ENCODE data around the gene JOSD2. TPM values are rescaled to one million over a fixed set of nuclear protein-coding genes. Genes with fewer than 3 reads are reported as not detected.

Gene JOSD2
- total and polyA plus RNA-seq, 9 of the 15 experiments (the other 6 are each of a cell fraction or from before 2014, with no cell fraction given) = 0.06 to 14.4 (median 3.1) TPM

DNA sequence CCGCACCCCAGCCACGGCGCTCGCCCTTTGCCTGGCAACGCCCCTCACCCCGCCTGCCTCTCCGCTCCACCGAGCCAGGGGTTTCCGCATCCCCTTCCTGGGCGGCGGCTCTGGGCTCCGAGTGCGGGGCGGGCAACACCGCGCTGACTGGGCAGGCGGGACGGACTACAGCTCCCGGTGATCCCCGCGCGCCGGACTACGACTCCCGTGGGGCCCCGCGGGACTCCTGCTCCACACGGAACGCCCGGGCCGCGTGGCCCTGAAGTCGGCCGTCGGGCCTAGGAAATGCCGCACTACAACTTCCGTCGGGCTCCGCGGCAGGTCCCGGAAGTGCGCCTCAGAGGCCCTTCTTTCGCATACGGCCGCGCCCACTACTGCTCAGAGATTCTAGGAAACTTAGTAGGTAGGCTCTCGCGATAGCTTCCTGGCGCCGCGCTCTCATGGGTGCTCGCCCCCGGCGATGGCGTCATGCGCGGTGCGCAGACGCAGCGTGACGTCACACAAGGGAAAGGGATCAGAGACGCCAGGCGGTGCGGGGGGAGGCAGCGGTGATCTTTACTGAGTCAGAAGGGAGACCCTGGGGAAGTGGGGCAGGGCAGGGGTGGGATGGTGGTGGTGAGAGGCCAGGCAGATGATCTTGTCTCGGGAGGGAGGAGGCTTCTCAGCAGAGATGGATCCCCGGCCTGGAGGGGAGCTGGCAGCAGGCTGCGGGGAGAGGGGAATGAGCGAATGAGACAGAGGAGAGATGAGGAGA is at the start of gene JOSD2 (continued):
- TF ChIP-seq NUFIP1 (IDR thresholded peaks at IDR 0.05; ENCODE audit: partially characterized antibody) (peak; percentile 40), PCBP1 (IDR thresholded peaks at IDR 0.05; ENCODE audit: low read depth, low read length, poor library complexity, severe bottlenecking) (peak; percentile 74), MBD1 (CRISPR knock-in tag; IDR thresholded peaks at IDR 0.05) (no peak), POLR2G (IDR thresholded peaks at IDR 0.05; ENCODE audit: low read depth, low read length) (peak; percentile 83), ATF7 (IDR thresholded peaks at IDR 0.05) (peak; percentile 98), SREBF1 (IDR thresholded peaks at IDR 0.05; ENCODE audit: borderline replicate concordance, low read depth, low read length) (peak; percentile 49; the same call in 1 of the 2 replicates), JUND (IDR thresholded peaks at IDR 0.05; ENCODE audit: borderline replicate concordance, low read depth, low read length) (peak; percentile 88), JUND (tag; IDR thresholded peaks at IDR 0.05; ENCODE audit: borderline replicate concordance, low read depth, low read length) (peak; percentile 88; the same call in 1 of the 3 replicates), SRF (CRISPR knock-in tag; IDR thresholded peaks at IDR 0.05) (peak in 1 of 2 experiments; percentile 87; a peak in 1 of 4 replicates), HDAC2 (IDR thresholded peaks at IDR 0.05) (0 out of 2 replicates have a peak, but pooled peaks have one; percentile 16), ZNF318 (IDR thresholded peaks at IDR 0.05; ENCODE audit: borderline replicate concordance in 1 of 2, low read depth in 1 of 2) (no peak)
- TF ChIP-seq, protein P1, sequence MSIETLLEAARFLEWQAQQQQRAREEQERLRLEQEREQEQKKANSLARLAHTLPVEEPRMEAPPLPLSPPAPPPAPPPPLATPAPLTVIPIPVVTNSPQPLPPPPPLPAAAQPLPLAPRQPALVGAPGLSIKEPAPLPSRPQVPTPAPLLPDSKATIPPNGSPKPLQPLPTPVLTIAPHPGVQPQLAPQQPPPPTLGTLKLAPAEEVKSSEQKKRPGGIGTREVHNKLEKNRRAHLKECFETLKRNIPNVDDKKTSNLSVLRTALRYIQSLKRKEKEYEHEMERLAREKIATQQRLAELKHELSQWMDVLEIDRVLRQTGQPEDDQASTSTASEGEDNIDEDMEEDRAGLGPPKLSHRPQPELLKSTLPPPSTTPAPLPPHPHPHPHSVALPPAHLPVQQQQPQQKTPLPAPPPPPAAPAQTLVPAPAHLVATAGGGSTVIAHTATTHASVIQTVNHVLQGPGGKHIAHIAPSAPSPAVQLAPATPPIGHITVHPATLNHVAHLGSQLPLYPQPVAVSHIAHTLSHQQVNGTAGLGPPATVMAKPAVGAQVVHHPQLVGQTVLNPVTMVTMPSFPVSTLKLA (conservative IDR thresholded peaks at IDR 0.05) = peak; percentile 89 to 96
- TF ChIP-seq, protein P2, sequence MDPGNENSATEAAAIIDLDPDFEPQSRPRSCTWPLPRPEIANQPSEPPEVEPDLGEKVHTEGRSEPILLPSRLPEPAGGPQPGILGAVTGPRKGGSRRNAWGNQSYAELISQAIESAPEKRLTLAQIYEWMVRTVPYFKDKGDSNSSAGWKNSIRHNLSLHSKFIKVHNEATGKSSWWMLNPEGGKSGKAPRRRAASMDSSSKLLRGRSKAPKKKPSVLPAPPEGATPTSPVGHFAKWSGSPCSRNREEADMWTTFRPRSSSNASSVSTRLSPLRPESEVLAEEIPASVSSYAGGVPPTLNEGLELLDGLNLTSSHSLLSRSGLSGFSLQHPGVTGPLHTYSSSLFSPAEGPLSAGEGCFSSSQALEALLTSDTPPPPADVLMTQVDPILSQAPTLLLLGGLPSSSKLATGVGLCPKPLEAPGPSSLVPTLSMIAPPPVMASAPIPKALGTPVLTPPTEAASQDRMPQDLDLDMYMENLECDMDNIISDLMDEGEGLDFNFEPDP (CRISPR knock-in tag; IDR thresholded peaks at IDR 0.05) = 0 out of 2 replicates have a peak, but pooled peaks have one; percentile 83
